OCI-M2 (cell line): Measurements from ENCODE around the gene PTPRF.

Source experiments
- DNase-seq: peaks from one replicate; lab custom pipeline; 2025; ENCODE audit not compliant: unreplicated experiment; lab: John Stamatoyannopoulos, UW

PTPRF gene

GRCh38 chr1:43551396-43551888 is 20.8 kb downstream of the PTPRF start:
- DNase-seq, result no peak

- DNase-seq, result no peak
These were observed 21.5 kb downstream of the PTPRF start for GRCh38 chr1:43552059-43552742.

GRCh38 chr1:43552813-43553212 is 22.1 kb downstream of the PTPRF start:
- no peak for DNase-seq

GRCh38 chr1:43554444-43554992 is 23.8 kb downstream of the PTPRF start:
- DNase-seq, result no peak

GRCh38 chr1:43556782-43557181 is 26.1 kb downstream of the PTPRF start:
- no peak for DNase-seq

GRCh38 chr1:43557744-43558245 is 27.1 kb downstream of the PTPRF start:
- DNase-seq, result no peak

GRCh38 chr1:43558346-43558841 is 27.7 kb downstream of the PTPRF start:
- DNase-seq, result no peak

- no peak for DNase-seq
These were observed 29.0 kb downstream of the PTPRF start for GRCh38 chr1:43559714-43560113.

- DNase-seq, result no peak
These were observed 29.6 kb downstream of the PTPRF start for GRCh38 chr1:43560286-43560685.

GRCh38 chr1:43563876-43564539 is 33.3 kb downstream of the PTPRF start:
- DNase-seq, result no peak

- no peak for DNase-seq
These were observed 34.1 kb downstream of the PTPRF start for GRCh38 chr1:43564551-43565348.

- no peak for DNase-seq
These were observed 35.1 kb downstream of the PTPRF start for GRCh38 chr1:43565600-43566360.

- no peak for DNase-seq
These were observed 35.8 kb downstream of the PTPRF start for GRCh38 chr1:43566382-43567044.

- DNase-seq, result no peak
These were observed 38.5 kb downstream of the PTPRF start for GRCh38 chr1:43569175-43569574.

- no peak for DNase-seq
These were observed 39.6 kb downstream of the PTPRF start for GRCh38 chr1:43570277-43570676.

- no peak for DNase-seq
These were observed 40.0 kb downstream of the PTPRF start for GRCh38 chr1:43570715-43571114.

GRCh38 chr1:43572084-43572483 is 41.4 kb downstream of the PTPRF start:
- no peak for DNase-seq

GRCh38 chr1:43572538-43572937 is 41.9 kb downstream of the PTPRF start:
- no peak for DNase-seq

- no peak for DNase-seq
These were observed 42.5 kb downstream of the PTPRF start for GRCh38 chr1:43573066-43573800.
